Measurements from ENCODE around the gene BRWD1. TPM values are rescaled to one million over a fixed set of nuclear protein-coding genes. Genes with fewer than 3 reads are reported as not detected.
"Not testable (repeated sequence)": the region's sequence is repeated elsewhere in the genome, so short reads cannot be mapped to it uniquely, and the experiment has no call there.

BRWD1 gene
- total RNA-seq, 2 donors from 2014 or later: 29.3 to 46.7 TPM

DNA sequence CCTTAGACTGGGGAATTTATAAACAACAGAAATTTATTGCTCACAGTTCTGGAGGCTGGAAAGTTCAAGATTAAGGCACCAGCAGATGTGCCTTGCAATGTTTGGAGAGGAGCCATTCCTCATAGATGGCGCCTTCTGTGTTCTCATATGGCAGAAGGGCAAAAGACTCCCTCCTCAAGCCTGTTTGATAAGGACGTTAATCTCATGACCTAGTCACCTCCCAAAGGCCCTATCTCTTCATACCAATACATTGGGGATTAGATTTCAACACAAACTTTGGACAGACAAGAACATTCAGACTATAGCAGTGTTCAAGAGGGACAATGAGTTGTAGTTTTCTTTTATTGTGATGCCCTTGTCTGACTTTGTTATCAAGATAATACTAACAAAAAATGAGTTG is 164.5 kb downstream of the BRWD1 start:
- H3K9me3 Mint-ChIP-seq: peaks cover 0 to 4% of the 10 kb centered on the region in 2 donors
- no peaks in the 10 kb centered on the region for H3K36me3 Mint-ChIP-seq
- H3K27ac Mint-ChIP-seq: no peak overlapping the region
- ATAC-seq (no peak), DNase-seq (ENCODE audit: low spot score in 2 of 2) (no peak)

DNA sequence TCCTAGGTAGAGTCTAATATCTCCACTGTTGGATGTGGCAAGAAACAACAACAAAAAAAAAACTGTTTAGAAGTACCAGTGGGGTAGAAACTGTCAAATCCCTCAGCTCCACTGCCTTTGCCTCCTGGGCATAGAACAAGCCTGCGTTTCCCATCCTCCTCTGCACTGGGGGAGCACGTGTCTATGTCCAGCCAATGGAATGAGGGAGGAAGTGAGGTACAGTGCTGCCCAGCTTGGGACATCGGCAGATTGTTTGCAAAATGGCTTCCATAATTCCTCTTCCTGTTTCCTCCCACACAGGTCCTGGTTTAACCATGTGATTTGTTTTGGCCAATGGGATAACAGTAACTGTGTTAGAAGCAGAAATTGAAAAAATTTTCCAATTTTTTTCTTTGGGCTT is 169.2 kb downstream of the BRWD1 start:
- no peaks in the 10 kb centered on the region for H3K36me3 Mint-ChIP-seq
- ATAC-seq (no peak), DNase-seq (ENCODE audit: low spot score in 2 of 2) (no peak)
- H3K27ac Mint-ChIP-seq: no peak overlapping the region
- H3K9me3 Mint-ChIP-seq: peaks cover 0 to 7% of the 10 kb centered on the region in 2 donors

DNA sequence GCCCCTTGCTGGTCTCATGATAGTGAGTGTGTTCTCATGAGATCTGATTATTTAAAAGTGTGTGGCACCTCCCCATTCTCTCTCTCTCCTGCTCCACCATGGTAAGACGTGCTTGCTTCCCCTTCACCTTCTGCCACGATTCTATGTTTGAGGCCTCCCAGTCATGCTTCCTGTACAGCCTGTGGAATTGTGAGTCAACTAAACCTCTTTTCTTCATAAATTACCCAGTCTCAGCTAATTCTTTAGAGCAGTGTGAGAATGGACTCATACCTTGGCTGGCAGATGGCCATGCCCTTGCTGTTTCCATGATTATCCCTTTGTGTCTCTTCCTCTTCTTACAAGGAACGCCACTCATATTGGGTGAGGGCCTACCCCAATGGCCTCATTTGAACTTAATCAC is 170.5 kb downstream of the BRWD1 start:
- Mint-ChIP-seq H3K27ac (no peak overlapping the region), H3K36me3 (no peaks in the 10 kb centered on the region), H3K9me3 (peaks cover 0 to 7% of the 10 kb centered on the region in 2 donors)
- no peak for DNase-seq (ENCODE audit: low spot score in 2 of 2)
- no peak for ATAC-seq

DNA sequence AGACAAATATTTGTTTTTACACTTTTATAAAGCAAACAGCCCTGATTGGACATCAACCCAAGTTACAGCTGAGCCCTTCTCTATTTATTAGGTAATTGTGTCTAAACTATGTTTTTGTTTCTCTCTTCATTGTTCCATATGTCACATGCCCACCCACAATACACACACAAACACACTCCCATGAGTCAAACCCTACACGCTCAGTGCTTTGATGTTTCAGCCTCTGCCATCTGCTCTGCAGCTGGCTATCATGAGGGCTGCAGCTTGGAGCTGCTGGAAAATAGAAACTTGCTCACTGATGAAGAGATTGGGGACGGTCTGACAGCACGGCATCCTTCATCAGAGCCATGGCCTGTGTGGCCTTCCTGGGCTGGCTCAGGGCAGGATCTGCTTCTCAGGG is 171.9 kb downstream of the BRWD1 start:
- no peaks in the 10 kb centered on the region for H3K36me3 Mint-ChIP-seq
- ATAC-seq: no peak
- H3K27ac Mint-ChIP-seq: no peak overlapping the region
- no peak for DNase-seq (ENCODE audit: low spot score in 2 of 2)
- H3K9me3 Mint-ChIP-seq: peaks cover 0 to 7% of the 10 kb centered on the region in 2 donors

DNA sequence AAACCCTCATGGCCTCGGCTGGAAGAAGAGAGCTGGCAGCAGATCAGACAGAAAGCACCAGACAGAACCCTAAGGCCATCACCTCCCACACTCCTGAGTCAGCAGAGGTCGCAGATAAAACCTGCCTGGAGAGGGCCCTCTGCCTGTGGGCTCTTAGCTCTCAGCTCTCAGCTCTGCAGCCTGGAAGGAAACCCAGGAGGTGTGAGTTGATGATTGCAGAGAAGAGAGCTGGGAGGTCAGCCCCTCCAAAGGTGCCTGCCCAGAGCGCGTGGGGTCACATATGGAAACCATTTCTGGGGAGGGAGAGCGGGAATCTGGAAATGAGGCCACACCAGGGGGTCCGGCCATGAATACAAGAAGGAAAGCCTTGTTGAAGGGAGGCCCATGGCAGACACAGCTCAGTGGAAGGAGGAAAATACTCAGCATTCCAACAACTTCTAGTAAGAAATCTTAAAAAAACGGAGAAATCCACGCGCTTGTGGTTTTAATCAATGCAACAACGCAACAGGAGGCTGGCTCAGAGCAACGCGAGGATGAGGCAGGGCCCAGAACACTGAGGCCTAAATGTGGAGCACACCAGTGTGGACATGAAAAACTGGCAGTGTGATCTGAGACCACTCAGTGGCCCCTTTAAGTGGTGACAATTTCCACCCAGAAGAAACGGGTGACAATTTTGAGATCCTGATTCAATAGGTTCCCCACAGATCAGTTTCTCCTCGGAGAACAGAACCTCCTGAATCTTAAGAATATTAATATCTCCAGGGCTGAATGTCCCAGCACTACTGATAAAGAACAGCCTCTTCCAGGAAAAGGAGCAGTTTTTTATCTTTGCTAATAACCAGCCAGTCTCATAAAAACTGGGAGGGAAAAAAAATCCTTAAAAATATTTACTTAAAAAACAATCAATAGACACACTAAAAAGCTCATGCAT is 175.9 kb downstream of the BRWD1 start:
- DNase-seq (ENCODE audit: low spot score in 2 of 2): no peak
- H3K27ac Mint-ChIP-seq: no peak overlapping the region
- no peaks in the 10 kb centered on the region for H3K36me3 Mint-ChIP-seq
- no peak for ATAC-seq
- no peaks in the 10 kb centered on the region for H3K9me3 Mint-ChIP-seq

DNA sequence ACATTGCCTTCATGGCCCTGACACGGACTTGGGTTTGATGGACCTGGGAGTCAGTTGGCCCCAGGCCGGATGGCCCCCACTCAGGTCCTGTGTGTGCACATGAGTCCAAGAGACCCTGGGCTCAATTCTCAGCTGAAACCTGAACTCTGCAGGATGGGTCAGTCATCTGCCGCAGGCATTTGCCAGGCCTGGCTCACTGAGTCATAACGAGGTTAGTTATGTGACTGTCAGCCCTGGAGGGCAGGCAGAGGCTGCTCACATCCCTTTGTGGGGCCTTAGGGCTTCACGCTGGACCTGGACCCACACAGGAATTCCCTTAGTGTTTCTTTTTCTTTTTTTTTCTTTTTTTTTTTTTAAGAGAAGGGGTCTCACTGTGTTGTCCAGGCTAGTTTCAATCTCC is 176.7 kb downstream of the BRWD1 start:
- no peak overlapping the region for H3K27ac Mint-ChIP-seq
- DNase-seq (ENCODE audit: low spot score in 2 of 2) (no peak), ATAC-seq (peak in 1 of 2 donors; percentile 24)
- H3K9me3 Mint-ChIP-seq: no peaks in the 10 kb centered on the region
- no peaks in the 10 kb centered on the region for H3K36me3 Mint-ChIP-seq

DNA sequence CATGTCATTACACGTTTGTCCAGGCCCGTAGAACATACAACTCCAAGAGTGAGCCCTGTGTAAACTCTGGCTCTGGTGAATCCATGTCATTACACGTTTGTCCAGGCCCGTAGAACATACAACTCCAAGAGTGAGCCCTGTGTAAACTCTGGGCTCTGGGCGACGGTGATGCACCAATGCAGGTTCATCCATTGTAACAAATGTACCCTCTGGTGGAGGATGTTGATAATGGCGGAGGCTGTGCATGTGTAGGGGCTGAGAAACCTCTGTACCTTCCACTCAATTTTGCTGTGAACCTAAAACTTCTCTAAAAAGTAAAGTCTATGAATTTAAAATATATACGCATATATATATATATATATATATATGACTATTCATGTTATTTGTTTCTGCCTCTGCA is 177.3 kb downstream of the BRWD1 start:
- DNase-seq (ENCODE audit: low spot score in 2 of 2); H3K9me3 Mint-ChIP-seq; H3K36me3 Mint-ChIP-seq; H3K27ac Mint-ChIP-seq: not testable (repeated sequence)
- ATAC-seq: peak; percentile 36 to 51

DNA sequence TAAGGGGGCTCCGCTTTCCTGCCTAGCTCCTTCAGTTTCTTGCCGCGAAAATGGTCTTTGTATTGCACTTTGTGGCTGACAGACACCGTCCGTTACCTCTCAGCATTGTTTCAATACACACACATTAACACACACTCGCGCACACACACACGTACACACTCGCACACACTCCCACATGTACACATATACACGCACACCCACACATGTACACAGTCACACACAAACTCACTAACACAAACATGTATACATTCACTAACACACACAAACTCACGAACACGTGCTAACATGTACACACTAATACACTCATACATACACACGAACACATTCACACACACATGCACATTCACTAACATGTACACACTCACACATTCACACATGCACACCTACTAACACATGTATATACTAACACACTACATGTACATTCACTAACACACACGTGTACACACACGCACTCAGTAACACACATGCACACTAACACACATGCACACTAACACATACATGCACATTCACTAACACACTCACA is 179.1 kb downstream of the BRWD1 start:
- H3K27ac Mint-ChIP-seq: no peak overlapping the region
- no peaks in the 10 kb centered on the region for H3K9me3 Mint-ChIP-seq
- DNase-seq (ENCODE audit: low spot score in 2 of 2) (no peak), ATAC-seq (no peak)
- no peaks in the 10 kb centered on the region for H3K36me3 Mint-ChIP-seq

Other genes starting within 250 kb of the BRWD1 start
- gene PSMG1, start 130.2 kb downstream of the BRWD1 start, total RNA-seq: 10 to 100 TPM; 62.1 to 85.2 TPM
- gene HMGN1, start 35.5 kb upstream of the BRWD1 start, total RNA-seq: 100 to 1,000 TPM; 402 to 437 TPM
- not detected for gene LCA5L, start 132.1 kb upstream of the BRWD1 start, total RNA-seq
- gene SH3BGR, start 138.3 kb upstream of the BRWD1 start, total RNA-seq: 1 to 10 TPM; 3.1 to 3.2 TPM

All from activated naive CD4-positive, alpha-beta T cell treated with anti-CD3 and anti-CD28 coated beads, Interleukin-2, amount 50 U/mL, for 72 hours (primary cell).